NCI-H2107 treated with DMSO at 0.1 percent for 48 hours (cell line): ENCODE data around the gene COL9A3.

Source experiments
- DNase-seq: peaks from one replicate; lab custom pipeline; 2025; ENCODE audit not compliant: unreplicated experiment; lab: John Stamatoyannopoulos, UW

The COL9A3 gene

GRCh38 chr20:62809530-62810428, 7.1 kb upstream of the COL9A3 start:
- DNase-seq: no peak

DNA sequence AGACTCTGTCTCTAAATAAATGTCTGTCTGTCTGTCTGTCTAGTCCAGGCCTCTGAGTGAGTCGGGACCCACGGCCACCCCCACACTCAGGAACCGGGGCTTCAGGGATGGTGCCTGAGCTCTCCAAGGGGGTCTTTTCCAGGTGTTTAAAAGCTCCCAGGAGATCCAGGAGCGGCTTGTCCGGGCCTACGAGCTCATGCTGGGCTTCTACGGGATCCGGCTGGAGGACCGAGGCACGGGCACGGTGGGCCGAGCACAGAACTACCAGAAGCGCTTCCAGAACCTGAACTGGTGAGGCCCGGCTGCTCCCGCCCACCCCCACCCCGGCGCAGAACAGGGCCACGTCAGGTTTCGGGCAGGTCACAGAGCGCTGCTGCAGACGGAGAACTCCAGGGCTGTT, 5.5 kb upstream of the COL9A3 start:
- no peak for DNase-seq

DNA sequence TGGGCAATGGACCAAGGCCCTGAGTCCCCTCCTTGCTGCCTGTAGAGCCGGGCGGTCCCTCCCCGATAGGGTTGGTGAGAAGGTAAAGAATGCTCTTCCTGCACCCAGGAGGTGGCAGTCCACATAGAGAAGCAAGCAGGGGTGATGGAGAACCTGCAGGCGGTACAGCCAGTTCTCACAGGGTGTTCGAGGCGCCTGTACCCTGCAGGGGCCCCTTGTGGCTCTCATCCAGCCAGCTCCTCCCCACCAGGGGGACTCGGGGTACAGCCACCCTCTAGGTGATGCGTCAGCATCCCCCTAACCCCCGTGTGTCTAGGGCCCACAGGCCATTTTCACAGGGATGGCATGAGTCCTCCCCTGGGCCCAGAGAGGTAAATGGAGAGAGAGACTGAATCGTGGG, 5.1 kb upstream of the COL9A3 start:
- no peak for DNase-seq

- DNase-seq: no peak
Observed at GRCh38 chr20:62812181-62812906, 4.5 kb upstream of the COL9A3 start.

GRCh38 chr20:62812907-62813200, 4.0 kb upstream of the COL9A3 start:
- no peak for DNase-seq

DNA sequence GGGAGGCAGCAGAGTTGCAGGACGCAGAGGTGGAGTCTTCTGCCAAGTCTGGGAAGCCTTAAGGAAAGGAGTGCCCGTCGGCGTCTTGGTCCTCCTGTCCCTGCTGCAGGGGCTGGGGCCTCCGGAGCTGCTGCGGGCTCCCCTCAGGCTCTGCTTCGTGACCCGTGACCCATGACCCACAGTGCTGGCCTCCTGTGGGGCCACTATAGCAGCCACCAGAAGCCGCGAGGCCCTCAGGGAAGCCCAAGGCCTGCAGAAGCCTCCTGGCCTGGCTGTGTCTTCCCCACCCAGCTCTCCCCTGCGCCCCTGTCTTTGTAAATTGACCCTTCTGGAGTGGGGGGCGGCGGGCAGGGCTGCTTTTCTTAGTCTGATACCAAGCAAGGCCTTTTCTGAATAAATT, 3.3 kb upstream of the COL9A3 start:
- no peak for DNase-seq

- no peak for DNase-seq
Observed at GRCh38 chr20:62814060-62814708, 2.7 kb upstream of the COL9A3 start.

DNA sequence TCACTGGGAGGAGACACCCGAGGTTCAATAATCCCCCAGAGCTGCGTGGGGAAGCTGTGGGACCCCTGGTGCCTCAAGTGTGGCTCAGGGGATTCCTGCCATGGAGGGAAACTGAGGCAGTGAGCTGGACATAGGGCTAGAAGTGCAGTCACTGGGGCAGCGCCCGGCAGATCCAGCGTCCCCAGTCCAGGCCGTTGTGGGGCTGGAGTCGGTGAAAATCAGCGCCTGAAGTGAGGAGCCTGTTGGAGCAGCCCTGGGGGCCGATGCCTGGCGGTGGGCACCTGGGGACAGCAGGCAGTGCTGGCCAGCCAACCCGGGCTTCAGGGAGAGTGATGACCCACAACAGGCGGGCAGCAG, 2.2 kb upstream of the COL9A3 start:
- DNase-seq: no peak

GRCh38 chr20:62815066-62815991, 1.5 kb upstream of the COL9A3 start:
- no peak for DNase-seq

DNA sequence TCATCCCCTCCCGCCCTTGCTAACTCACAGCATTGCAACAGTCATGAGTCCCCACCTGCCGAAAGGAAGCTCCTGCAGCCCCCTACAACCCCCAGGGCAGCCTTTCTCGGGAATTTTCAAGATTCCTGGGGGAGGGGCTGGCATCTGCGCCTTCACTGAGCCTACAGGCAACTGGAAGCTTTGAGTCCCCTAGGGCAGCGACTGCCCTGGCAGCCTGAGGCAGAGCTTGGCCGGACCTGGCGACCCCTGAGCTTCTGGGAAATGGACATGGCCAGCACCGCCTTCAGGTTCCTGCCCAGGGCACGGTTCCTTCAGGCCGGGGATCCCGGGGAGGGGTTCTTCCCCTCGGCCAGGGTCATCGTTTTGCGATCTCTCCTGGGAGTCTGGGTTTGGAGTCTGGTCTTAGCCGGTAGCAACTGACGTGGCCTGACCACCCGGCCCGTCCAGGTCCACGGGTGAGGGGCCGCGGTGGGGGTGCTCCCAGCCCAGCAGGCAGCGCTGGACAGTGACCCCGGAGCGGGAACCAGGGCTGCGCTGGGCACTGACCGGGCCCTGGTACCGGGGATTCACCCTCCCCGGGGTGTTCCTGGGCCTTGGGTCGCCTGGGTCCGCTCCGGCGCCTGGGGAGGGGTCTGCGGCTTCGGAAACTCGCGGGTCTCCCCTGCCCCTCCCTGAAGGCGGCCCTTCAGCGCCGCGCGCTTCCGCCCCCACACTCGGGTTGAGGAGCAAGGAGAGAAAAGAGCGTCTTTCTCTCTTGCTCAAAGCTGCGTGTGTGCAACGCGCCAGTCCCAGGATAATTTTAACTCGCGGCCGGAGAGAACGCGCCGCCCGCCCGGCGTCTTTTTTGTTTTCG, 593 bp upstream of the COL9A3 start:
- no peak for DNase-seq

DNA sequence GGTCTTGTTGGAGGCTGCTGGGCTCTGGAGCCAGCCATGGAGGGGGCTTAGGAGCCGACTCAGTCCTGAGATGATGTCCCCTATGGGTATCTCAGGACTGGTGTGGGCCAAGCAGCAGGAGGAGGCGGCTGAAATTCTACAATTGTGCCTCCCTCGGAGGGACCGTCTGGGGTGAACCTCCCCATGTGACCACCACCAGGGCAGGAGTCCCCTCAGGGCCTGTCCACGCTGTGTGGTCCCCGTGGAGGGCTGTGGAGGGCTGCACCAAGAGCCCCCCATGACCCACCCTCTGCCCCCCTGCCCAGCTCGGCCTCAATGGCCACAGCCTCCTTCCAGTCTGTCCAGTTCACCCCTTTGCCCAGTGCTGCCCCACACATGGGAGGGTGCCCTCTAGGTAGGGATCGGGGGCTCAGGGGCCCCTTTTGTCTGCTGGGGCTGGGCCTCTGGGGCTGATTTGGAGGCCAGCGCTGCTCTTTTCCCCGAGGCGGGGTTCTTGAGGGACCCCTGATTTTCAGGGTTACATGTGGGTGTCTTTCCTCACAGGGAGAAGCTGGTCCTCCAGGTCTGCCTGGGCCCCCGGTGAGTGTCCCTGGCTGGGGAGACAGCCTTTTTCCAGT, 1.2 kb downstream of the COL9A3 start:
- DNase-seq: no peak

GRCh38 chr20:62818592-62819493, 2.0 kb downstream of the COL9A3 start:
- DNase-seq: no peak

- DNase-seq: no peak
Observed at GRCh38 chr20:62819494-62820174, 2.8 kb downstream of the COL9A3 start.

DNA sequence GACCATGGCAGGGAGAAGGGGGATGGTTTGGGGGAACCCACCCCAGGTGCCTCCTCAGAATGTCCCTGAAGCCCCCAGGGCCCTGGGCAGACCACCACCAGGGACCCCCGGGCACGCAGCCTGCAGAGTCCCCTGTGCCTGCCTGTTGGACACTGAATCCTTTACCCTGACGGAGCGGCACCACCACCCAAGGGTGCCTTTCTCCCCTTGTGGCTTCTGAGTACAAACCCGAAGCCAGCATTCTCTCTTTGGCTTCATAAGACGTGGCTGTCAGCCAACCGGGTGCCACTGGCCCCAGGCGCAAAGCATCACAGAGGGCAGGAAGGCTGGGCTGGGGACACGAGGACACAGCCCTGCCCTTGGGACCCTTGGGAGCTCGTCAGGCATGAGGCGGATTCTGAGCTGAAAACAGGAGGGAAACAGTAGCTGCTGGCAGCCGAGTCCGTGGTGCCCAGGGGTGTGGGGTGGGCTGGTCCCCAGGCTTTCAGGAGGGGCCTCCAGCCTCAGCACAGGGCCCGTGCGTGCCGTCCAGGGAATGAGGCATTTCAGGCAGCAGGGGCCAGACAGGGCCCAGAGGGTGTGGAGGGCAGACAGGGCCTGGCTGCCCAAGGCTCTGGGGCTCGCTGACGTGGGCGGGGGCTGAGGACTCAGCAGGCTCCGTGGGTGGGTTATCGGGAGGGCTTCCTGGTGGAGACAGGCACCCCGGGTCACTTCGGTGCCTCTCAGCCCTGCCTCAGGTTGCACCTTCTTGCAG, 3.5 kb downstream of the COL9A3 start:
- no peak for DNase-seq

- DNase-seq: no peak
Observed at GRCh38 chr20:62820962-62821725, 4.3 kb downstream of the COL9A3 start.

GRCh38 chr20:62821726-62822210, 4.9 kb downstream of the COL9A3 start:
- DNase-seq: no peak
